A673 (cell line): ENCODE measurements around the gene CARD19. TPM values are rescaled to one million over a fixed set of nuclear protein-coding genes. Genes with fewer than 3 reads are reported as not detected.

Experiments
- BruUV-seq: library from RNA; stranded (reverse); fragments of 400-500 nt; replicated peaks from 2 replicates; lab custom pipeline; 2021; lab: Mats Ljungman, UMichigan
- CTCF ChIA-PET: fragments of 300-600 bp; sonication (Branson Sonifier 250); formaldehyde crosslinking; loops from one replicate; lab custom pipeline; 2022; ENCODE audit warnings: antibody characterized with exemption; lab: Charles Lee
- POLR2A ChIA-PET: fragments of 300-600 bp; sonication (Branson Sonifier 250); formaldehyde crosslinking; loops from one replicate; lab custom pipeline; 2022; ENCODE audit warnings: antibody characterized with exemption; ENCODE audit not compliant: low non-redundant PET; lab: Charles Lee
- DNase-seq: peaks from one replicate; pipeline ENCODE4 v3.0.0-alpha.2; 2015; ENCODE audit warnings: low spot score
- H3K27ac ChIP-seq: fragments of 200-600 bp; sonication (generic); 2 replicates; pipeline ENCODE4 v1.5.1; 2016; ENCODE audit warnings: mixed run types, low read depth, mild to moderate bottlenecking, mixed read lengths, antibody characterized with exemption, low read length; ENCODE audit not compliant: poor library complexity, severe bottlenecking
- H3K27me3 ChIP-seq: fragments of 200-600 bp; sonication (generic); replicated peaks from 2 replicates; pipeline ENCODE4 v1.6.1; 2017; ENCODE audit warnings: mixed run types, low read depth, mild to moderate bottlenecking, mixed read lengths, antibody characterized with exemption, low read length; ENCODE audit not compliant: insufficient read depth, poor library complexity
- H3K36me3 ChIP-seq: fragments of 200-600 bp; sonication (generic); 2 replicates; pipeline ENCODE4 v1.6.1; 2016; ENCODE audit warnings: mixed run types, mild to moderate bottlenecking, mixed read lengths, antibody characterized with exemption, low read length; ENCODE audit not compliant: insufficient read depth, poor library complexity, severe bottlenecking
- H3K4me1 ChIP-seq: fragments of 200-600 bp; sonication (generic); 2 replicates; pipeline ENCODE4 v1.6.1; 2017; ENCODE audit warnings: mixed run types, mild to moderate bottlenecking, mixed read lengths, antibody characterized with exemption, low read length; ENCODE audit not compliant: insufficient read depth, poor library complexity, severe bottlenecking
- H3K4me3 ChIP-seq: fragments of 200-600 bp; sonication (generic); 2 replicates; pipeline ENCODE4 v1.5.1; 2016; ENCODE audit warnings: low read depth, mixed run types, mild to moderate bottlenecking, mixed read lengths, low read length; ENCODE audit not compliant: poor library complexity, severe bottlenecking
- H3K9me3 ChIP-seq: fragments of 200-600 bp; sonication (generic); 2 replicates; pipeline ENCODE4 v1.6.1; 2016; ENCODE audit warnings: mixed run types, low read depth, mild to moderate bottlenecking, mixed read lengths, antibody characterized with exemption, low read length; ENCODE audit not compliant: poor library complexity, severe bottlenecking
- CTCF ChIP-seq: fragments of 300-800, 200-600 bp; sonication (generic); conservative IDR thresholded peaks from 2 replicates; pipeline ENCODE4 v1.5.1; 2017; ENCODE audit warnings: low read depth, mild to moderate bottlenecking, antibody characterized with exemption, low read length, moderate library complexity, mixed read lengths
- EZH2 ChIP-seq: fragments of 200-600 bp; sonication (generic); IDR thresholded peaks from 2 replicates; pipeline ENCODE4 v1.6.1; 2017; ENCODE audit warnings: borderline replicate concordance, low read depth, mild to moderate bottlenecking, mixed read lengths, antibody characterized with exemption, low read length; ENCODE audit not compliant: poor library complexity, severe bottlenecking
- intact Hi-C: fragments of 100-400 bp; cut with micrococcal nuclease; formaldehyde crosslinking; loops from one replicate; pipeline ENCODE4 v1.10.0; 2022; ENCODE audit not compliant: unreplicated experiment
- total RNA-seq: library from RNA; stranded (reverse); gene quantifications from 2 replicates; pipeline ENCODE4 v1.2.3, GENCODE V29; 2021

The CARD19 gene
- total RNA-seq, 1 experiment from 2014 or later = 12.2 TPM

- H3K9me3 ChIP-seq = no peaks in the 10 kb centered on the region
- BruUV-seq = no TSS peak
- intact Hi-C loops = no loop called here
- no peak overlapping the region for H3K27ac ChIP-seq
- no peak for DNase-seq
- H3K27me3 ChIP-seq = no peaks in the 10 kb centered on the region
- no peaks in the 10 kb centered on the region for H3K4me1 ChIP-seq
- H3K4me3 ChIP-seq = no peak overlapping the region
- TF ChIP-seq CTCF = no peak
- no peak for TF ChIP-seq EZH2
- CTCF ChIA-PET = no interaction called here
- H3K36me3 ChIP-seq = no peaks in the 10 kb centered on the region
- POLR2A ChIA-PET = no interaction called here
Observed at GRCh38 chr9:93059715-93060578, 36.1 kb upstream of the CARD19 start.

GRCh38 chr9:93060746-93061259, 35.2 kb upstream of the CARD19 start:
- POLR2A ChIA-PET = no interaction called here

GRCh38 chr9:93061260-93061751, 34.7 kb upstream of the CARD19 start:
- BruUV-seq = no TSS peak
- DNase-seq = no peak
- H3K27me3 ChIP-seq = no peaks in the 10 kb centered on the region
- no peaks in the 10 kb centered on the region for H3K9me3 ChIP-seq
- no peaks in the 10 kb centered on the region for H3K4me1 ChIP-seq
- ChIA-PET CTCF (no interaction called here), POLR2A (no interaction called here)
- no peak for TF ChIP-seq EZH2
- TF ChIP-seq CTCF = no peak
- H3K4me3 ChIP-seq = no peak overlapping the region
- H3K27ac ChIP-seq = no peak overlapping the region
- intact Hi-C loops = no loop called here
- no peaks in the 10 kb centered on the region for H3K36me3 ChIP-seq

More at GRCh38 chr9:93060746-93061259, 35.2 kb upstream of the CARD19 start:
- no peak for DNase-seq
- no peak overlapping the region for H3K27ac ChIP-seq
- CTCF ChIA-PET = no interaction called here
- intact Hi-C loops = no loop called here
- H3K9me3 ChIP-seq = no peaks in the 10 kb centered on the region
- no peaks in the 10 kb centered on the region for H3K36me3 ChIP-seq
- no peaks in the 10 kb centered on the region for H3K4me1 ChIP-seq
- no peak overlapping the region for H3K4me3 ChIP-seq
- no peaks in the 10 kb centered on the region for H3K27me3 ChIP-seq
- BruUV-seq = no TSS peak
- no peak for TF ChIP-seq CTCF
- TF ChIP-seq EZH2 = no peak
